B cell (primary cell): ENCODE measurements around the gene IL22RA2. TPM values are rescaled to one million over a fixed set of nuclear protein-coding genes. Genes with fewer than 3 reads are reported as not detected.

Source experiments
- ATAC-seq: fragments of 200-7000 bp; cut with Tn5 transposase; one replicate; pipeline ENCODE4 v1.10.0; 2021; ENCODE audit warnings: low read depth, mild to moderate bottlenecking, moderate number of reproducible peaks, moderate library complexity
- CTCF ChIA-PET: fragments of 350-600 bp; sonication (Branson Sonifier 250); formaldehyde crosslinking; loops from one replicate; lab custom pipeline; 2021; ENCODE audit warnings: antibody characterized with exemption, inconsistent platforms; lab: Charles Lee
- POLR2A ChIA-PET: fragments of 350-600 bp; sonication (Branson Sonifier 250); formaldehyde crosslinking; loops from one replicate; lab custom pipeline; 2021; ENCODE audit warnings: antibody characterized with exemption; lab: Charles Lee
- DNase-seq: peaks from one replicate; pipeline ENCODE4 v3.0.0; 2013
- H2AFZ ChIP-seq: 2 replicates; pipeline ENCODE4 v1.6.1; 2012; ENCODE audit warnings: mild to moderate bottlenecking, low read depth, low read length; ENCODE audit not compliant: insufficient read depth, poor library complexity, severe bottlenecking
- H3K27ac ChIP-seq, 2 donors: 1 replicate in 1 of 2; 2 replicates in 1 of 2; pipeline ENCODE4 v1.5.1; 2012 to 2013; ENCODE audit warnings: low read length in 2 of 2, mild to moderate bottlenecking in 2 of 2, moderate library complexity in 1 of 2
- H3K27me3 ChIP-seq, 4 experiments: fragments of 200-600 bp in 1 of 4; sonication (generic) in 1 of 4; replicated peaks in 1 of 4; 1 replicate in 2 of 4; 2 replicates in 2 of 4; pipeline versions ENCODE4 v1.6.1 to v1.7.0; 2013 to 2016; ENCODE audit warnings: low read length in 3 of 4, mild to moderate bottlenecking in 2 of 4, mixed read lengths in 1 of 4, moderate library complexity in 1 of 4; ENCODE audit not compliant: insufficient read depth in 4 of 4, control insufficient read depth in 3 of 4; ENCODE audit errors: control extremely low read depth in 1 of 4
- H3K36me3 ChIP-seq, 2 experiments: replicated peaks in 1 of 2; 1 replicate in 1 of 2; 2 replicates in 1 of 2; pipeline versions ENCODE4 v1.6.1 to v1.7.1; 2013; ENCODE audit warnings: low read length in 1 of 2; ENCODE audit not compliant: insufficient read depth in 2 of 2, control insufficient read depth in 1 of 2; ENCODE audit errors: control extremely low read depth in 1 of 2, extremely low read depth in 1 of 2
- H3K4me1 ChIP-seq, 2 donors: fragments of 200-600 bp in 1 of 2; sonication (generic) in 1 of 2; 1 replicate in 1 of 2; 2 replicates in 1 of 2; pipeline versions ENCODE4 v1.5.1 to v1.6.1; 2013 to 2017; ENCODE audit warnings: low read length in 2 of 2; ENCODE audit not compliant: control insufficient read depth in 2 of 2, insufficient read depth in 2 of 2
- H3K4me2 ChIP-seq: replicated peaks from 2 replicates; pipeline ENCODE3; 2012; ENCODE audit warnings: mild to moderate bottlenecking, low read depth, low read length; ENCODE audit not compliant: poor library complexity, severe bottlenecking
- H3K4me3 ChIP-seq, 5 experiments: fragments of 200-600 bp in 1 of 5; sonication (generic) in 1 of 5; 1 replicate in 3 of 5; 2 replicates in 2 of 5; pipeline versions ENCODE4 v1.5.1 to v1.7.0; 2011 to 2016; ENCODE audit warnings: low read length in 4 of 5, mild to moderate bottlenecking in 4 of 5, low read depth in 2 of 5, control low read depth in 1 of 5, moderate library complexity in 1 of 5; ENCODE audit not compliant: insufficient read depth in 1 of 5; ENCODE audit errors: control extremely low read depth in 1 of 5, extremely low read depth in 1 of 5
- H3K79me2 ChIP-seq: fragments of 200-600 bp; sonication (generic); one replicate; pipeline ENCODE4 v1.6.0; 2016; ENCODE audit warnings: low read length; ENCODE audit not compliant: control insufficient read depth, insufficient read depth
- H3K9ac ChIP-seq: fragments of 200-600 bp; sonication (generic); 2 replicates; pipeline ENCODE4 v1.6.1; 2017; ENCODE audit warnings: mild to moderate bottlenecking, low read length, moderate library complexity
- H3K9me3 ChIP-seq, 3 donors: one replicate each; pipeline versions ENCODE4 v1.6.1 to v1.7.1; 2013; ENCODE audit warnings: low read length in 2 of 3; ENCODE audit not compliant: control insufficient read depth in 2 of 3, insufficient read depth in 1 of 3; ENCODE audit errors: control extremely low read depth in 1 of 3
- H4K20me1 ChIP-seq: 2 replicates; pipeline ENCODE4 v1.6.0; 2012; ENCODE audit warnings: mild to moderate bottlenecking, low read length; ENCODE audit not compliant: insufficient read depth, control insufficient read depth, poor library complexity, severe bottlenecking
- H3K27ac Mint-ChIP-seq: one replicate; pipeline ENCODE4 v1.8.0; 2021; ENCODE audit warnings: mixed read lengths
- H3K27me3 Mint-ChIP-seq: one replicate; pipeline ENCODE4 v1.8.0; 2021; ENCODE audit warnings: mixed read lengths
- H3K4me1 Mint-ChIP-seq: one replicate; pipeline ENCODE4 v1.8.0; 2021; ENCODE audit warnings: mixed read lengths
- H3K4me3 Mint-ChIP-seq: one replicate; pipeline ENCODE4 v1.8.0; 2021; ENCODE audit warnings: mixed read lengths
- H3K9me3 Mint-ChIP-seq: one replicate; pipeline ENCODE4 v1.8.0; 2022; ENCODE audit warnings: mixed read lengths; ENCODE audit not compliant: insufficient read depth
- CTCF ChIP-seq: fragments of 200-600 bp; IDR thresholded peaks from one replicate; pipeline ENCODE4 v1.8.0; 2022; ENCODE audit warnings: antibody characterized with exemption, mild to moderate bottlenecking
- EZH2 ChIP-seq: IDR thresholded peaks from 2 replicates; pipeline ENCODE4 v1.6.1; 2012; ENCODE audit warnings: borderline replicate concordance, low read depth, mild to moderate bottlenecking, moderate library complexity, low read length; ENCODE audit not compliant: insufficient read depth, poor library complexity, severe bottlenecking
- WGBS: methylation state at CpG from one replicate; pipeline ENCODE4 v1.1.5; 2013; ENCODE audit warnings: missing lambda C conversion rate; ENCODE audit not compliant: insufficient coverage; 5-methylcytosine and 5-hydroxymethylcytosine counted together
- intact Hi-C: fragments of 100-400 bp; cut with micrococcal nuclease; formaldehyde crosslinking; loops from one replicate; pipeline ENCODE4 v1.10.0; 2022
- polyA plus RNA-seq: library from polyadenylated mRNA; depleted of rRNA; stranded (reverse); fragments of >200 nt; gene quantifications from 2 replicates; pipeline ENCODE4 v1.2.3, GENCODE V29; 2012
- total RNA-seq, 2 donors: library from RNA; stranded (reverse); fragments of 120-200 nt in 1 of 2; gene quantifications; 1 replicate in 1 of 2; 2 replicates in 1 of 2; pipeline versions ENCODE4 v1.2.3 to v1.2.4, GENCODE V29; 2013 to 2022

The IL22RA2 gene
- total and polyA plus RNA-seq, 2 donors (not counting 1 experiment from before 2014, with no cell fraction given): not detected

GRCh38 chr6:137175157-137175867 is 1.9 kb upstream of the IL22RA2 start:
- intact Hi-C loops: no loop called here
- Histone ChIP-seq H3K27me3 (no peaks in the 10 kb centered on the region), H3K4me2 (peak overlapping the region; percentile 61), H3K27ac (no peak overlapping the region), H4K20me1 (no peaks in the 10 kb centered on the region), H3K79me2 (no peaks in the 10 kb centered on the region), H2AFZ (peak overlapping the region; percentile 12), H3K9me3 (peaks cover 2 to 10% (median 4%) of the 10 kb centered on the region in 3 donors), H3K4me3 (no peak overlapping the region), H3K4me1 (peaks cover 57 to 62% of the 10 kb centered on the region in 2 donors), H3K36me3 (no peaks in the 10 kb centered on the region), H3K9ac (no peak overlapping the region)
- H3K4me1 Mint-ChIP-seq: peaks cover 69% of the 10 kb centered on the region
- DNase-seq (no peak), ATAC-seq (no peak)
- H3K27me3 Mint-ChIP-seq: no peaks in the 10 kb centered on the region
- peak overlapping the region; percentile 57 for H3K27ac Mint-ChIP-seq
- WGBS: 96% methylated on average over 3 of the region's 4 CpGs
- no peak for TF ChIP-seq EZH2
- no peak for TF ChIP-seq CTCF
- no peaks in the 10 kb centered on the region for H3K9me3 Mint-ChIP-seq
- ChIA-PET POLR2A (interaction anchor here (0.6 to 0.9 kb wide), 2 partner anchors 30 to 72 kb away, joined by 3 to 7 read pairs; no protein-coding TSS in a partner anchor), CTCF (interaction anchor here (0.8 to 1.4 kb wide), 4 partner anchors 47 to 138 kb away, joined by 3 to 5 read pairs (median 4); no protein-coding TSS in a partner anchor)
- no peak overlapping the region for H3K4me3 Mint-ChIP-seq
